ENCODE results near the gene CCDC88B.

Gene CCDC88B

DNA sequence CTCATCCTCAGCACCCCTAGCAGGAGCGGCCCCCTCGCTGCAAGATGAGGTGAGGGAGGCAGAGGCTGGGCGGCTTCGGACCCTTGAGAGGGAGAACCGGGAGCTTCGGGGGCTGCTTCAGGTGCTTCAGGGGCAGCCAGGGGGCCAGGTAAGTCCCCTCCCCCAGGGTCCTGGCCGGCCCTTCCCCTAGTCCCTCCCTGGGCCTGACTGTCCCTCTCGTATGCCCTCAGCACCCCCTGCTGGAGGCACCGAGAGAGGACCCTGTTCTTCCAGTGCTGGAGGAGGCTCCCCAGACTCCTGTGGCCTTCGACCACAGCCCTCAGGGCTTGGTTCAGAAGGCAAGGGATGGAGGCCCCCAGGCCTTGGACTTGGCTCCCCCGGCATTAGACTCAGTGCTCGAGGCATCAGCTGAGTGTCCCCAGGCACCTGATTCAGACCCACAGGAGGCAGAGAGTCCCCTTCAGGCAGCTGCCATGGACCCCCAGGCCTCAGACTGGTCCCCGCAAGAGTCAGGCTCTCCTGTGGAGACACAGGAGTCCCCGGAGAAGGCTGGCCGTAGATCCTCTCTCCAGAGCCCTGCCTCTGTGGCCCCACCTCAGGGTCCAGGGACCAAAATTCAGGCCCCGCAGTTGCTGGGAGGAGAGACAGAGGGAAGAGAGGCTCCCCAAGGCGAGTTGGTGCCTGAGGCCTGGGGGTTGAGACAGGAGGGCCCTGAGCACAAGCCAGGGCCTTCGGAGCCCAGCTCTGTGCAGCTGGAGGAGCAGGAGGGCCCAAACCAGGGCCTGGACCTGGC is 4.0 kb downstream of the CCDC88B start:
- FAIRE-seq (no peak), DNase-seq (ENCODE audit: insufficient read length, low spot score) (no peak)

DNA sequence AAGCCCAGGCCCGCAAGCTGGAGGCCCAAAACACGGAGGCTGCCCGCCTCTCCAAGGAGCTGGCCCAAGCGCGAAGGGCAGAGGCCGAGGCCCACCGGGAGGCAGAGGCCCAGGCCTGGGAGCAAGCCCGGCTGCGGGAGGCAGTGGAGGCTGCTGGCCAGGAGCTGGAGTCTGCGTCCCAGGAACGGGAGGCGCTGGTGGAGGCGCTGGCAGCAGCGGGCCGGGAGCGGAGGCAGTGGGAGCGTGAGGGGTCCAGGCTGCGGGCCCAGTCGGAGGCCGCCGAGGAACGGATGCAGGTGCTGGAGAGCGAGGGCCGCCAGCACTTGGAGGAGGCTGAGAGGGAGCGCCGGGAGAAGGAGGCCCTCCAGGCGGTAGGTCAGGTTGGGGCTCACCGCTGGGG is 4.8 kb downstream of the CCDC88B start:
- no peak for FAIRE-seq
- no peak for DNase-seq (ENCODE audit: insufficient read length, low spot score)

DNA sequence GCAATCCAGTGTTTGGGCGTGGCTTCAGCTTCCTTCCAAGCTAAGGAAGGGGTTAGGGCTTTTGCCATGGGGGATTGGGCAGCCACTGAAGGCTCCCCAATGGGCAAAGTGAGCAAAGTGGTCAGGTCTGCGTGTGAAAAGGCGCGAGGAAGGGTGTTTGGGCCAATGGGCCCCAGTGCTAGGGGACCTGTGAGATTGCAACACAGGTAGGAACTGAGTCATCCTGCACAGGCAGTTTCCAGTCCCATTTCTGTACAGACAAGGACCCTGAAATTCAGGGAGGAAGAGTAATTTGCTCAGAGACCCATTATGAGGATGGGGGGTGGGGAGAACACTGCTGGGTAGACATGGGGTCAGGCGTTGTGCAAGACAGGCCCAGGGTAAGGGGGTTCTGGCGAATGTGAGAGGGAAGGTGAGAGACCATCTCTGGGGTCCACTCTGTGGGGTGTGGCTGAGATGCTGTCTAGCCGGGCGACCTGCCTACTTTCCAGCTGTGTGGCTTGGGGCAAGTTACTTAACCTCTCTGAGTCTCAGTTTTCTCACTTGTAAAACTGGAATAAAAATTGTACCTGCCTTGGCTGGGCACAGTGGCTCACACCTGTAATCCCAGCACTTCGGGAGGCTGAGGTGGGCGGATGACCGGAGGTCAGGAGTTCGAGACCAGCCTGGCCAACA is 7.3 kb downstream of the CCDC88B start:
- DNase-seq (ENCODE audit: insufficient read length, low spot score) (no peak), FAIRE-seq (no peak)

DNA sequence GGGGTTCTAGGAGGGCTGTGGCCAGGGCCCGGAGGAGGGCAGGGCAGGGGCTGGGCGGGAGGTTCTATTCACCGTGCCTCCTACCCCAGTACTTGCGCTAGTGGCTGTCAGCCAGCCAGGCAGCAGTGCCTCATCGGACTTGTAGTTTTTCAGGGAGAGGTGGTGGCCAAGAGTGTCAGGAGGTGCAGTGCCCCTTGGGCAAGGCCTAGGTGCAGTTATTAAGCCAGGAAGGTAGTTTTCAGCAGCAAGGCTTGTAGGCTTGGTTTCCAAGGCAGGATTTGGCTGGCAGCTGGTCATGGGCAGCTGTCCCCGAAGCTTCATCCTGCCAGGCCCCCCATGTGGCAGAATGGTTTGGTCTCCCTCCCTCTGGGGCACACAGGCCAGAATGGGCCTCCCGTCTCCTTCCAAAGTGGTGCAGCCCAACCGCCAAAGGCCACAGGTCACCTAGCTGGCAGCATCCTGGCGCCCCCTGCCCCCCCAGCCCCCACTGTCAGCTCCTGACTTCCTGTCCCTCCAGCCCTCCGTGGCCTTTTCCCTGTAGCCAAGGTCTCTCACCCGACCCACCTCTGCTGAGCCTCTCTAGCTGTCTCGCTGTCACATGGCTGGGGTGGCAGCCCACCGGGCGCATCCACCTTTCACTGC is 8.5 kb downstream of the CCDC88B start:
- DNase-seq (ENCODE audit: insufficient read length, low spot score) (no peak), FAIRE-seq (no peak)

DNA sequence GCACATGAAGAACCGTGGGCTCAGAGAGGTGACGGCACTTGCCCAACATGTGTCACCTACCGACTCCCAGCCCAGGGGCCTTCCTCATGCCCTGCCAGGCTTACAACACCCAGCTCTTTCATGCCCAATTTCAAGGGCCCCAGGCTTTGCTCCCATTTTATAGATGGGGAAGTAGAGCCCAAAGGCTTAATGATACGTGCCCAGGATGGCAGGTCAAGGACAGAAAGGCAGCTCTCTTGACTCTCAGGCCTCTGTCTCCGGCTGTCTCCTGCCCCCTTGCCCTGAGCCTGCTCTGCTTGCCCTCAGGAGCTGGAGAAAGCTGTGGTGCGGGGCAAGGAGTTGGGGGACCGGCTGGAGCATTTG is 9.0 kb downstream of the CCDC88B start:
- no peak for FAIRE-seq
- no peak for DNase-seq (ENCODE audit: insufficient read length, low spot score)

DNA sequence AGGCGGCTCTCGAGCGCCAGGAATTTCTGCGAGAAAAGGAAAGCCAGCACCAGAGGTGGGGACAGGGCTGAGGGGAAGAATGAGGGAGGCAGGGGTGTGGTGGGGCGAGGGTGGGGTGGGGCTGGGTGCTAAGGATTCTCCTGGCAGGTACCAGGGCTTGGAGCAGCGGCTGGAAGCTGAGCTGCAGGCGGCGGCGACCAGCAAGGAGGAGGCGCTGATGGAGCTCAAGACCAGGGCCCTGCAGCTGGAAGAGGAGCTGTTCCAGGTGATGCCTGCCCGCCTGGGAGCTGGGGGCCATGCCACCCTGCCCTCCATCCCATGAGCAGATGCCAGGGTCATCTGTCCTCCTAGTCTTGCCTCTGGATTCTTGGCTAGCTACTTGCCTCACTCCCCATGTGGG is 9.4 kb downstream of the CCDC88B start:
- FAIRE-seq = no peak

DNA sequence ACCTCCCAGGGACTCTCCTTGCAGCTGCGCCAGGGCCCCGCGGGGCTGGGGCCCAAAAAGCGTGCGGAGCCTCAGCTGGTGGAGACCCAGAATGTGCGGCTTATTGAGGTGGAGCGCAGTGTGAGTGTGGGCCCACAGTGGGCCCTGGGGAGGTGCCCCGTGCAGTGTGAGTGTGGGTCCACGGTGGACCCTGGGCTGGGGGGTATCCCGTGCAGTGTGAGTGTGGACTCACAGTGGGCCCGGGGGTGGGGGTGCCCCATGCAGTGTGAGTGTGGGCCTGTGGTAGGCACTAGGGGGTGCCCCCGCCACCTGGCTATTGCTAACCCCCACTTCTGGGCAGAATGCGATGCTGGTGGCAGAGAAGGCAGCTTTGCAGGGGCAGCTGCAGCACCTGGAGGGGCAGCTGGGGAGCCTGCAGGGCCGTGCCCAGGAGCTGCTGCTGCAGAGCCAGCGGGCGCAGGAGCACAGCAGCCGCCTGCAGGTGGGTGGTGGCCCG is 11.2 kb downstream of the CCDC88B start:
- DNase-seq (ENCODE audit: insufficient read length, low spot score) (no peak), FAIRE-seq (no peak)

More for the DNA sequence above, 9.4 kb downstream of the CCDC88B start:
- DNase-seq (ENCODE audit: insufficient read length, low spot score) = no peak

DNA sequence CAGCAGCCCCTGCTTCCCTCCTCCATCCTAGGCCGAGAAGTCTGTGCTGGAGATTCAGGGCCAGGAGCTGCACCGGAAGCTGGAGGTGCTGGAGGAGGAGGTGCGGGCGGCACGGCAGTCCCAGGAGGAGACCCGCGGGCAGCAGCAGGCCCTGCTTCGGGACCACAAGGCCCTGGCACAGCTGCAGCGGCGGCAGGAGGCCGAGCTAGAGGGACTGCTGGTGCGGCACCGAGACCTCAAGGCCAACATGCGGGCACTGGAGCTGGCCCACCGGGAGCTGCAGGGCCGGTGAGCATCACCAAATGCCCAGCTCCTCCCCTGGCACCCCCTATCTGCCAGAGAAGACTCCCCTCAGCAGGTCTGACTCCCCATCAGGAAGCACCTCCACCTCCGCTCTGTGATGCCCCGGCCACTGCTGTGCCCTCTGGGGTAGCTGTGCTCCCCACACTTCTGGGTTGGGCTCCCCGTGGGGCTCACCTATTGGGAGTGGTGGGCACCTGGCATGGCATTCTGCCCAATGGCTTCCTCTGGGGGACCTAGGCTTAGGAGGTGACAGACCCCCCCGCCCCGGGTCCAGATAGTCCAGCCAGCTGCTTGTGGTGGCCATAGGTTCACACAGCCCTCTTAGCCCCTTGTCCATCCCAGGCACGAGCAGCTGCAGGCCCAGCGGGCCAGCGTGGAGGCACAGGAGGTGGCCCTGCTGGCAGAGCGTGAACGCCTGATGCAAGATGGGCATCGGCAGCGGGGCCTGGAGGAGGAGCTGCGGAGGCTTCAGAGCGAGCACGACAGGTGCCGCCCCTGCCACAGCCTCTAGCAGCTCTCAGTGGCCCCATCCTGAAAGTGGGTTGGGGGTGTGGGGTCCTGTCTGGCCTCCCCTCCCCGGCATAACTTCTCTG is 12.3 kb downstream of the CCDC88B start:
- FAIRE-seq (no peak), DNase-seq (ENCODE audit: insufficient read length, low spot score) (no peak)

DNA sequence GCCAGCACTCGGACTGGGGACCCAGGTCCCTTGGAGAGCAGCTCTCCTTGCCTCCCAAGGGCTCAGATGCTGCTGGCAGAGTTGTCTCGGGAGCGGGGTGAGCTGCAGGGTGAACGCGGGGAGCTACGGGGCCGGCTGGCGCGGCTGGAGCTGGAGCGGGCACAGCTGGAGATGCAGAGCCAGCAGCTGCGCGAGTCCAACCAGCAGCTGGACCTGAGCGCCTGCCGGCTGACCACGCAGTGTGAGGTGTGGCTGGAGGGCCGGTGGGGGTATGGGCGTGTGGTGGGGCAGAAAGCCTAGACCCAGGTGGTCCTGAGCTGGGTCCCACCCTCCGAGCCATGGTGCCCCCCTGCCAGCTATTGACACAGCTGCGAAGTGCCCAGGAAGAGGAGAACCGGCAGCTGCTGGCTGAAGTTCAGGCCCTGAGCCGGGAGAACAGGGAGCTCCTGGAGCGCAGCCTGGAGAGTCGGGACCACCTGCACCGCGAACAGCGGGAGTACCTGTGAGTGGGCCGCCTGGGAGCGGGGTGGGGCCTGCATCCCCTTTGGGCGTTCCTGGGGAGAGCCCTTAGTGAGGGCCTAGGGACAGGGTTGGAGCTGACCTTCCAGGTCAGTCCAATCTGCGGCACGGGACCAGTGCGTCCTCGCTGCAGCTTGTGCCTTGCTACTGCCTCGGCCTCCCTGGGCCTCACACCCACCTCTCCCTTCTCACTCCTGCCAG is 13.2 kb downstream of the CCDC88B start:
- DNase-seq (ENCODE audit: insufficient read length, low spot score) = no peak

DNA sequence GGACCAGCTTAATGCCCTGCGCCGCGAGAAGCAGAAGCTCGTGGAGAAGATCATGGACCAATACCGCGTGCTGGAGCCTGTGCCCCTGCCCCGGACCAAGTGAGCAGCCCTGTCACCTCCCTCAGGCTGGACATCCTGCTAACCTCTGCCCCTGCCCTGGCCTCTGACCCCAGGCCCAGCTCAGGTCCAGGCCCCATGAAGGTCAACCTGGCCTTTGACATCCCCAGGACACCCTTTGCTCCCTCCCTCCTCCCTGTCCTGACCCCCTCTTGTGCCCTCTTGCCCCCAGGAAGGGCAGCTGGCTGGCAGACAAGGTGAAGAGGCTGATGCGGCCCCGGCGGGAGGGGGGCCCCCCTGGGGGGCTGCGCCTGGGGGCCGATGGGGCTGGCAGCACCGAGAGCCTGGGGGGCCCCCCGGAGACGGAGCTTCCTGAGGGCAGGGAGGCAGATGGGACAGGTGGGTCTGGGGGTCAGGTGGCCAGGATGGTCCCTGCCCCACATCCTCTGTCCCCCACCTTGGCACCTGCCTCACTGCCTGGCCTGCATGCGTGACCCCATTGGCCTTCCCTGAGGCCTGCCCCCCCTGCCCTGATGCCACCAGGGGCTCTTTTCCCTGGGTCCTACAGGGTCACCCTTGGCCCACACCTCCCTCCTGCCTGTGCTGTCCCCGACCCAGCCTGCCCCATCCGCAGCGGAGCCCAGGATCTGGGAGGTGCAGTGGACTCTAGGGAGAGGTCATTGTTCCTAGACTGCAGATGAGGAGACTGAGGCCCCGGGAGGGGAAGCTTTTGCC is 13.9 kb downstream of the CCDC88B start:
- FAIRE-seq = no peak
- DNase-seq (ENCODE audit: insufficient read length, low spot score) = no peak

More for the DNA sequence above, 13.2 kb downstream of the CCDC88B start:
- FAIRE-seq = no peak

DNA sequence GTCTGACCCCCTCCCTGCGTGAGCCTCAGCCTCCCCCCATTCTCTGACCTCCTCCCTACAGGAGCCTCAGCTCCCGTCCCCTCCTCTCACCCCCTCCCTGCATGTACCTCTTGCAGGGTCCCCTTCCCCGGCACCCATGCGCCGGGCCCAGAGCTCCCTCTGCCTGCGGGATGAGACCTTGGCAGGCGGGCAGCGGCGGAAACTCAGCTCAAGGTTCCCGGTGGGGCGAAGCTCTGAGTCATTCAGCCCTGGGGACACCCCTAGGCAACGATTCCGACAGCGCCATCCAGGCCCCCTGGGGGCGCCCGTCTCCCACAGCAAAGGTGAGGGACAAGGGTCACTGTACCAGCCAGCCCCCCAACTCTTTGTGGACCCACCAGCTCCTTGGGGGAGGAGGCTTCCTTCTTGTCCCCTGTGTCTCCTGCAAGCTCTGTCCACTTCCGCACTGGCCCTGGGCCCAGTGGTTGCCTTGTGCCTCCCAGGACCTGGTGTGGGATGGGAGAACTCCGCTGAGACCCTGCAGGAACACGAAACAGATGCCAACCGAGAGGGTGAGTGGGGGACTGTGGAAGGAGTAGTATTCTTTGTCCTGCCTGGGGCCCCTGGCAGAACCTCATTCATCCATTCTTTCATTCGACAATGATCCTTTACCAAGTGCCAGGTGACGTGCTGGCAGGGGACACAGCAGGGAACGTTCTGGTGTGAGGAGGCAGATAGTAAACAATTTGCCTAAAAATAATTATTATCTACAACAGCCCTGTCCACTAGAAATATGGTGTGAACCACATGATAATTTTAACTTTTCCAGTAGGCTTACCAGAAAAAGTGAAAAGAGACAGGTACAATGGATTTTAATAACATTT is 15.3 kb downstream of the CCDC88B start:
- peak; percentile 68 for FAIRE-seq
- peak; percentile 87 for DNase-seq (ENCODE audit: insufficient read length, low spot score)

DNA sequence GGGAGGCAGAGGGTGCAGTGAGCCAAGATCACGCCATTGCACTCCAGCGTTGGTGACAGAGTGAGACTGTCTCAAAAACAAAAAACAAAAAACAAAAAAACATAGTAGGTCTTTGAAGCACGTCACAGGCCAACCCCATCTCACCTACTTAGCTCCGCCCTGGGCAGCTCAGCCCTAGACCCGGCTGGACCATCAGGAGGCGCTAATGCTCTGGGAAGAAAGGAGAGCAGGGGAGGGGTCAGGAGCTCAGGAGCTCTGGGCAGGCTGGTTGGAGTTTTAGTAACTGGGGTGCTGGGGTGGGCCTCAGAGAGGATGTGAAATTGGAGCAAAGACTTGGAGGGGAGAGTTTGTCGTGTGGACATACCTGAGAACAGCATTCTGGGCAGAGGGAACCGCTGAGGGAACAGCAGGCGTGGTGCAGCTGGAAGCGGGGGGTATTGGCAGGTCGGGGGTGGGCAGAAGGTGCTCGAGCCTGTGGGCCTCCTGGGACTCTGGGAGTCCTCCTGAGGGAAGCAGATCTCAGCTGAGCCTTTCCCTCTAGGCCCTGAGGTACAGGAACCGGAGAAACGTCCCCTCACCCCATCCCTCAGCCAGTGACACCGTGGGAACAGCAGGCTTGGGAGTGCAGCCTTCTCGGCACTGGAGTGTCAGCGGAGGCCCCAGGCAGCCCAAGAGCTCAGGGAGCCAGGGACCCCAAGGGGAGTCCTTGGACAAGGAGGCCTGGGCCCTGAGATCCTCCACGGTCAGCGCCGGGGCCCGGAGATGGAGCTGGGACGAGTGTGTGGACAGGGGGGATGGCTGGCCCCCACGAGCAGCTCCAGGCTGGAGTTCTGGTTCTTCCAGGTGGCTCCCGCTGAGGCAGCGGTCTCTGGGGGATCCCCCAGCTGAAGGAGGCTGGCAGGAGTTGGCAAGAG is 16.8 kb downstream of the CCDC88B start:
- FAIRE-seq (no peak), DNase-seq (ENCODE audit: insufficient read length, low spot score) (no peak)

DNA sequence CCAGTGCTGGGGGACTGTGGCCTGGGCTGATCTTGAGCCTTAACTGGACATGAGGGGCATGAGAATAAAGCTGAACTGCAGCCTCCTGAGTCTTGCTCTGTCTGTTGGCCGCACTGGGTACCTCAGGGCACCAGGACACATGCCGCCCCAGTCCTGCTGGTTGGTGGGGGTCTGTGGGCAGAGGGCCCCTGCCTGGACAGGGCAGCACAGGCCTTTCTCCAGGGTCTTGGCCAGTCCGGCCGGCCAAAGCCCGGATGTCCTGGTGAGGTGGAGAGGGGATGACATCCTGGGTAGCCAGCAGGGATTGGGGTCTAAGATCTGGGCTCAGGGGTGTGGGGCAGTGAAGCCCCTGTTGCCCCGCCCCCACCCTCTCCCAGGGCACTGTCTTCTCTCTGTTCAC is 17.4 kb downstream of the CCDC88B start:
- no peak for FAIRE-seq

DNA sequence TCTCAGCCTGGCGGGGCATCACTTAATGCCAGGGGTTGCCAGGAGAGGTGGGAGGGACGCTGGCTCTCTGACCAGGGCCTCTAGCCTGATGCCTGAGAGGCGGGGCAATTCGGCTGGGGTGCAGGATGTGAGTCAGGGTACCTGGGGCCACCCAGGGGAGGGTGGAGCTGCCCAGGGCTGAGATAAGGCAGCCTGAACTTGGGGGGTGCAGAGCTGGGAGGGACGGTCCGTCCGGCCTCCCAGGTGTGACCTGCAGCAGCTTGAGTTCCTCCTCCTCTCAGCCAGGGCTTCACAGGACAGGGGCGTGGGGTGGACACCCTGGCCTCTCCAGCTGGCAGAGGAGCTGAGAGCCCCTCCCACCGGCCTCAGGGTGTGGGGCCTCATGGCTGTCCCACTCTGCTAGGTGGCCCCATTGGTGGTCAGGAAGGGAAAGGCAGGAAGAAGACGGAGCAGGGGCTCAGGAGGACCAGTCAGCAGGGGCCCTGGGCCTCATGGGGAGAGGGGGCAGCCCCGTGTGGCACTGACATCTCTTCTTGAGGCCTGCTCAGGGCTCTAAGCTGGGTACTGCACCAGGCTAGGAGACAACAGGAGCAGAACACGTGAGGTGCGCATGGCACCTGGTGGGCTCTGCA is 18.0 kb downstream of the CCDC88B start:
- DNase-seq (ENCODE audit: insufficient read length, low spot score) (no peak), FAIRE-seq (no peak)

More for the DNA sequence above, 17.4 kb downstream of the CCDC88B start:
- DNase-seq (ENCODE audit: insufficient read length, low spot score) = no peak

DNA sequence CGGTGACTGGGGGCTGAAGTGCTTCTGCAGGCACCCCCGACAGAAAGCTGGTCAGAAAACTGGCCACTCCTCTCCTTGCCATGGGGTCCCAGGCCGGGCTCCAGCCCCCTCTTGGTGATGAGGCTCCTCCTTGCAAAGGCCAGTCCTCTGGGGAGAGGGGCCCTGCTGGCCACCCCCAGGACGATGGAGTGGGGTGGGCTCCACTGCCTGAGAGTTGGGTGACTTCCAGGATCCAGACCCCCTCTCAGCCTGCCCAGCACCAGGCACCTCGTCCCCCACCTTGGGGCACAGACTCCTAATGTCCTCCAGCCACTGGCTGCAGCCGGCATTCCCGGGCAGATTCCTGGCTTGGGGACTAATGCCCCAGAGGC is 18.5 kb downstream of the CCDC88B start:
- no peak for FAIRE-seq
- no peak for DNase-seq (ENCODE audit: insufficient read length, low spot score)

DNA sequence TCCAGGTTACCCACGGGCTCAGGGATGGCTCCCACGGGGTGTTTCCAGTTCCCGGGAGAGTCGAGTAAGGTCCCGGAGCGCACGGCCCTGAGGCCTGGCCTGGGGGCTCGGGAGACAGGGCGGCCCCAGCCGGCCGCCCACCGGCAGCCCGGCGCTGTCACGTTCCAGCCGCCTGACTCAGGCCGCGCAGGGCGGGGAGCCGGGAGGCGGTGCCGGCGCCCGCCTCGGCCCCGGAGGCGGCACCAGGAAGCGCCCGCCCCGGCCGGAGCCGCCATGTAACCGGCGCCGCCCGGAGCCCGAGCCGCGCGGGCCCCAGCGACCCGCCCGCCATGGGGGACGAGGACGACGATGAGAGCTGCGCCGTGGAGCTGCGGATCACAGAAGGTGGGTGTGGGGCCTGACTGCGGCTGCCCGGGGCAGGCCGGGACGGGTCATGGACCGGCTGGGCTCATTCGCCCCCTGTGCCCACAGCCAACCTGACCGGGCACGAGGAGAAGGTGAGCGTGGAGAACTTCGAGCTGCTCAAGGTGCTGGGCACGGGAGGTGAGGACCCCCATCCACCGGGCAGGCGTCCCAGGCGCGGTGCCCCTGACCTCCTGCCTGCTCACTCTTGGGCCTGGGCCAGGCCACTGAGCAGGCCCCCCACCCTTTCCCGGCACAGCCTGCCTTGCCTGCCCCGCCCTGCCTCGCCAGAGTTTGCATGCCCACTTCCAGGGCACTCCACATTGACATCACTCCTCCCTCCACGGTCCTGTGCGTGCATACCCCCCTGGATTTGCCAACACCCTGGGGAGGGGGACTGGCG is 19.1 kb downstream of the CCDC88B start, which contains the start of gene RPS6KA4:
Gene RPS6KA4, plus strand, starts transcription at position 256 of the 805 bp plus-strand sequence. Its CDS starts 74 bp downstream, at position 330.
- DNase-seq (ENCODE audit: insufficient read length, low spot score) (peak; percentile 90), FAIRE-seq (no peak)

Measured in GM19239 (cell line).